Measurements from ENCODE around the gene POMZP3.
"Not testable (repeated sequence)": the region's sequence is repeated elsewhere in the genome, so short reads cannot be mapped to it uniquely, and the experiment has no call there.

- not testable (repeated sequence) for TF ChIP-seq POLR2AphosphoS5 (IDR thresholded peaks at IDR 0.05; ENCODE audit: low read depth, low read length); TAF1 (IDR thresholded peaks at IDR 0.05; ENCODE audit: borderline replicate concordance, low read depth, low read length); POLR2A (IDR thresholded peaks at IDR 0.05; ENCODE audit: low read depth, low read length)
These were observed 27.0 kb downstream of the POMZP3 start for GRCh38 chr7:76600116-76600482.

Measured in GM12892 (cell line).